CD4-positive, alpha-beta T cell treated with Interleukin-15 for 4 hours (primary cell): ENCODE results near the gene DNAI1.
"Not testable (repeated sequence)": the region's sequence is repeated elsewhere in the genome, so short reads cannot be mapped to it uniquely, and the experiment has no call there.

ENCODE experiments used
- DNase-seq: peaks from one replicate; pipeline ENCODE4 v3.0.0-alpha.2; 2020; ENCODE audit warnings: low spot score

DNAI1 gene

DNA sequence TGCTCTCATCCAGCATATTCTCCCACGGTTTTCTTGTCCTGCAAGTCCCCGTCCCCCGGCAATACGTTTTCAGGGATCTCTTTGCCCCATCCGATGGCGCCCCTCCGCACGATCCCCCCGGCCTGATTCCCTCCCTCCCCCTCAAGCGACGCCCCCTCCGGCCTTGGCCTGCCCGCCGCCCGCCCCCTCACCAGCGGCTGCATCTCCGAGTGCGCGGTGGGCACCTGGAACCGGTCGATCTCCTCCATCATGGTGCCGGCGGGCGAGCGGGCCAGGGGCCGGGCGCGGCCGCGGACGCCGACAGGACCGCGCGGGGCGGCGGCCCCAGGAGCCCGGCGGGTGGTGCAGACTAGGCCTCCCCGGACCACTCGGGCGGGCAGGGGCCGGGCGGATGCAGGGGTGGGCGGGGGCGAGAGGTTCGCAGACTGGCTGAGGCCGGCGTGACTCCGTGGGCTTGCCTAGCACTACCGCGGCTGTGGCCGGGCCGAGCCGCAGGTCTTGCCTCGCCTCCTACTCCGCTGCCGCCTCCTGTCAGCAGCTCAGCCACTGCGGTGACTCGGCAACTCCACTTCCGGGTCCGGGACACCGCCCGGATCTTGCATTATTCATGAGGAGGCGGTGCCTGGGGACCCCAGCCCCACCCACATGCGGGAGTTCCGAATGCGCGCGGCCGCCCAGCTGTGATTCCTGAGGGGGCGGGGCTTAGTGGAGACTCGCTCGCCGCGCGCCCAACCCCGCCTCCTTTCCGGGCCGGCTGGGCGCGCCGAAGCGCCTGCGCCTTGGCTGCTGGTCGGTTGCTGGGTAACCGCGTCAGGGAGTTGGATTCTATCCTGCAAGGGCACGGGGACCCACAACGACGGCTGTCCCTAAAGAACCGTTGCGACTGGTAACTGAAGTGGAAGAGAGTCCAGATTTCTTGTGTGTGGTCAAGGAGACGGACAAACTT is at the start of gene DNAI1, which contains the start of gene FAM219A:
Gene DNAI1, plus strand, starts transcription at position 793 of the 946 bp plus-strand sequence. CDS start 201 bp downstream, outside the sequence.
Gene FAM219A, minus strand, starts transcription at position 558 of the 946 bp plus-strand sequence. Its CDS starts 307 bp downstream, at position 251.
- peak; percentile 99 for DNase-seq

DNA sequence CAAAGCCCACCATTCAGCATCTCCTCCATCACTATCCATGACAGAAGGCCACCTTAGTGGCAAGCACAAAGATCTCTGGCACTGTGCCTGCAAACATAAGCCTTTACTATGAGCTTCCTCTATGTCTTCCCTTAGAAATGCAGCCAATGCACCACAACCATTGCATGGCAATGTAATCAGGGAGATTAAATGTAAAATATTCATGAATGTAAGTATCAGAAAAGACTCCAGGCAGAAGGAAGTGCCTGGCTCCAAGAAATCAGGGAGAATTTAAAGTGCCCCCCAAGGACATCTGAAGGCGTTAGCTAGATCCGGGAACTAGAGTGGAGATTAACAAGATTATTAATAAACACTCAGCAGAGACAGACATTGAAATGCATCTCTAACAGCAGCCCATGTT is 49.5 kb upstream of the DNAI1 start:
- DNase-seq = no peak

DNA sequence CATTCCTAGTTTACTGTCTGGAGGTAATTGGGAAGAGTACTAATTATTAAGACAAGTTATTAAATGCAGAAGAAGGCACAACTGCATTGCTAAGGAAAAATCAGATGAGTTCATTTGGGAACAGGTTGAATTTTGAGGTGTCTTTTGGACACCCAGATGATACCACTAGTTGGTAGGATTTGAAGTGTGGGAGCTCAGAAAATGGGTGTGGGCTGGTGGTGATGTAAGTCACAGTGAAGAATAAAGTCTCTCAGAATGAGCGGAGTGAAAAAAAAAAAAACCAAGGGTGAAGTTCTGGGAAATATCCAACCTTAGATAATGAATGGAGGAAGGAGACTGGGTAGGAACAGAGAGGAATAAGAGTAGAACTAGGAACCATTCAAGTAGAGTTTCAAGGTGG is 46.3 kb upstream of the DNAI1 start:
- no peak for DNase-seq

DNA sequence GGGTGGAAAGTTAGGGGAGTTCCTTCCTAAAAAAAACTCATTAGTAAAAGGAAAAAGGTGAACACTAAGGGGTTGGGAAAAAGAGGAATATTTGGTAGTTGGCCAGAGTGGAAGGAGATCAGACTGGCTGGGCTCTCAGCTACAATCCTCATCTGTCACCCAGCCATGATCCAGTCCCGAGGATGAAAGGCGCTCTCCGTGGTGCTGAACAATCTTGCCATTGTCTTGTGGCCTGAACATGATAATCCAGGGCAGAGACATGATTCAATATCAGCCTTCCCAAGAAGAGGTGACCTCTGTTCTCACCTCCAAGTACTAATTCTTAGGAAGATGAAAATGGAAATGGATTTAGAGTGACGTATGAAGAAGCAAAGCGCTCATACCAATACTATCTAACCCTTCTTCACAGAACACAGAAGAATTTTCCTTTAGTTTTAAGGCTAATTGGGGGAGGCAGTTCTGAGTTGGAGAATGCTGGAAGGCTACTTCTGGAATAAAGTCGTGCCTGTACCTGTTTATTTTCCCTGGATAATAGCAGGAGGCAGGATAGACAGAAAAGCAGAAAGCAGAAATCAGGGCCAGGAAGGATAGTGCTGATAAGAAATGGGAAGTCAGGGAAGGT is 45.3 kb upstream of the DNAI1 start:
- no peak for DNase-seq

DNA sequence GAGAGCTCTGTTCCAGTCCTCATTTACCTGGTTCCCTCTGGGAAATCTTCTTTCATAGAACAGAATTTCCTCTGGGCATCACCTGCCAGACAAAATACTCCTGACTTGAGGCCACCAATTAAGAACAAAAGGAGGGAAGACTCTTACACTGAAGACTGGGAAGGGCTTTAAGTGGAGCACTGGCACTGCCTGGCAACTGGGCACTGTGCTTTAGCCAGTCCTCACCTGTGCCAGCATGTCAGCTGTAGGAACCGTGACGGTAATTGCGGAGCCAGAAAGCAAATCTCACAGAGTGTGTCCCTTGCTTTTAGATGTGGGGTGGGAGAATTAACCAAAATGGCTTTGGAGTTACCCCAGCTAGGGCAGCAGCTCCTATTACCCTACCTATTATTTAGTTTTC is 40.9 kb upstream of the DNAI1 start:
- no peak for DNase-seq

DNA sequence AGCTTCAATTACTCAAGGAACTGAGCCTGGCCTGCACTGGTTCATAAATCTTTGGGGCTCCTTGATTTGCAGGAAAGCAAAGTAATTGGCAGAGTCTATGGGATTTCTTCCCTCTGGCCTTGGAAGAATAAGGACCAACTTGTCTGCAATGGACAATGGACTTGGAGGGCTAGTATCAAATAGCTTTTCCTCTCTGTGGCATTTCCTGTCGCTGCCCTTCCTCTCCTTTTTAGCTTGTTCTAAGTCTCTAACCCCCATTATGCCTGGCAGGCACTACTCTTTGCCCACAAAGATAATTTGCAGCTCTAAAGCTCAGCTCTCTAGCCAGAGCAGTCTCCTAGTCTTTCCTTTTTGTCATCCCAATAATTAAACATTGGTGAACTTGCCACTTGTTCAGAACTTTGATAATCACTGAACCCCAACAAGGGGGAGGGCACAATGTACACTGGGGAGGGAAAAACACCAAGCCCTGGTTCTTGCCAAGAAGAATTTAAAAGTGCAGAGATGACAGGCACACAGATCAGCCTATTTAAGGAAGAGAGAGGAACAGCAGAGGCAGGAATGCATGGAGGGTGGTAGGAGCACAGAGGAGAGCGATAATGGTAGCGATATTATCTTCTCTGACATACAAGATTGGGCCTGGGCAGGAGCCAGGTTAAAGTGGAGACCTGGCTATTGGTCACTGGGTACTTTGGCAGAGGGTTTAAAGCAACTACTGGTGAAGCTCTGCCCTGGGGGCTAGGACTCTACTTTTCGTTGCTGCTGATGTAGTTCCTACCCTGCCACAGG is 38.7 kb upstream of the DNAI1 start:
- no peak for DNase-seq

DNA sequence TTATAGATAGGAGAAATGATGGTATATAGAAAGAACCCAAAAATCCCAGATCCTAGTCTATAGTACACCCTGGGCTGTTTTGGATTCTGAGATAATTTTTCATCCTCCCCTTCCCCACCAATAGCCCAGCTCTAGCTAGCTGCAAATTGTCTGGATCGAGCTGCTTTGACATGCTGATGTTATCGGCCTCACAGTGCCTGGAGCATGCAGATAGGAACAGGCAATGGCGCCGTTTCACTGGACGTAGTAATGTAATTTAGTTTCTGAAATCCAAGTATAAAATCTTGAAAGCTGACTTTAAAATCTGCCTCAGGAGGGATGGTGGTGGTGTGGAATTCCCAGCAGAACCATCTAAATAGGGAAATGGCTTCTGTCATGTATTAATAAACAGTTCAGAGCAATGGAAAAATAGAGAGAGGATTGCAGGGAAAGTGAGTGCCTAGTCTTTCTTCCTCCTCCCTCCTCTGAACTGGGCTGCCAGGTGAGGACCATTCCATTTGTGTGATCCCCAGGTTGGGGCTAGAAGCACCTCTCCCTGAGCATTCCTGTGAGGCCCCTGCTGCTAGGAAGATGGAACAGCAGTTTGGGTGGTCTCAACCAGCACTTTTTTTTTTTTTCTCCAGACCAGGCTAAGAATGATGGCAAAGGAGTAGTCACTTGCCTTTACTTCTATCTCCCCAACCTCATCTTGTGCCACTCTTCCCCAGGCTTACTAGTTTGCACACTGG is 32.1 kb upstream of the DNAI1 start:
- no peak for DNase-seq

DNA sequence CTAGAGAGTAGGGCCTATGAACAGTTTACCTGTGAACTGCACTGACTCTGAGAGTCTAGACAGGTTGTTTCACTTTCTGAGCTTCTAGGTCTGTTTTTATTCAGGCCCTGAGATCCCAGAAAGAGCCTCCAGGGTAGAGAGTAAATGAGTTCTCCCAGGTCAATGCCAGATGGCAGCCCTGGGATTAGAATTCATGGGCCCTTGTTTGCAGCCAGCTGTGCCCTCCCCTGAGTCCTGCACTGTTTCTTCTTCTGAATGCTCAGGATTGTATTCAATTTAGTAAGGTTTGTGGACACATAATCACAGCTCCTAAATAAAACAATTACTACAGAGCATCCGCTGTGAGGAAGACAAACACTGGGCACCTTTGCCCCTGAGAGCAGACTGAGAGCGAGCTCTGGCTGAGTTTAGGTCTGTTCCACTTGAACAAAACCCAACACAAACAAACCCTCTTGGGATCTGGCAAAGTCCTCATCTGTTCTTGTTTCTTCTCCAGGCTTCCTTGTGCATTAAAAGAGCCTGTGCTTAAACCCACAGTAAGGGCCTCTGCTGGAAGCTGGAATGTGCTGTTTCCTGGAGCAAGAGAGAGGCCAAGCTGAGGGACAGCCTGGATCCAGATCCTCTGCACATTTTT is 30.2 kb upstream of the DNAI1 start:
- DNase-seq = no peak

DNA sequence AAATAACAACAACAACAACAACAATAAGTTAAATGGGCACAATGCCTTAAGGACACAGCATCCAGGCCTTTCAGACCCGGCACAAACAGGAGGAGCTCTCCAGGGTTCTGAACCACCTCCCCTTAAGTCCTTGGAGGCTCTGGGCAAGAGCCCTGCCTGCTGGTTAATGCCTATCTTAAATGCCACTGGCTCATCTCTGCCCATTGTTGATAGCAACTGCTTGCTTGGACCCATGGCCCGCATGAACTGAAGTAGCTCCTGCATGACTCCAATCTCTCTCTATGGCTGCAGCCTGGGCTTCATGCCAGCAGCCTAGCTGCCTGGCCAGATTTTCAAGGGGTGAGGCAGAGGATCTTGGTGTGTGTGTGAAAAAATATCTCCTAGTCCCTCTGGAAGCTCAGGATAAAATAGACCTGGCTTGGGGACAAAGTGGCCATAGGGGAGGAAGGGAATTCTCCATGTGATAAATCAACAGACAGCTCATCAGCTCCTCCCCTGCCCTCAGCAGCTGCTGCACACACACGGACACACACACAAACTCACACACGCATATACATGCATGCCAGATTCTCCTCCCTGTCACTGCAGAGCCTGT is 27.7 kb upstream of the DNAI1 start:
- no peak for DNase-seq

DNA sequence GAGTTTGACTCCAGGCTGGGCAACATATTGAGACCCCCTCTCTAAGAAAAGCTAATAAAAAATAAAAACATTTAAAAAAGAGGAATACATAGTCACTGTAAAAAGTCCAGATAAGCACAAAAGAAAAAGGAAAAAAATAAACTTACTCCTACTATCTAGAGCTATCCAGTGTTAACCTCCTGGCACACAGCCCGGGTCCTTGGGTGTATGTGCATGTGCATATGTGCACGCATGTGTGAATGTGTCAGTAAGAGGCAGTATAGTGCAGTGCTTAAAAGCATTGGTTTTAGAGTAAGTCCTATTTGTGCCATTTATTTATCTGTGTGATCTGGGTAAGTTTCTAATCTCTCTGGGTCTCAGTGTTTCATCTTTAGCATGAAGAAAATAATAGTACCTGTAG is 26.9 kb upstream of the DNAI1 start:
- no peak for DNase-seq

DNA sequence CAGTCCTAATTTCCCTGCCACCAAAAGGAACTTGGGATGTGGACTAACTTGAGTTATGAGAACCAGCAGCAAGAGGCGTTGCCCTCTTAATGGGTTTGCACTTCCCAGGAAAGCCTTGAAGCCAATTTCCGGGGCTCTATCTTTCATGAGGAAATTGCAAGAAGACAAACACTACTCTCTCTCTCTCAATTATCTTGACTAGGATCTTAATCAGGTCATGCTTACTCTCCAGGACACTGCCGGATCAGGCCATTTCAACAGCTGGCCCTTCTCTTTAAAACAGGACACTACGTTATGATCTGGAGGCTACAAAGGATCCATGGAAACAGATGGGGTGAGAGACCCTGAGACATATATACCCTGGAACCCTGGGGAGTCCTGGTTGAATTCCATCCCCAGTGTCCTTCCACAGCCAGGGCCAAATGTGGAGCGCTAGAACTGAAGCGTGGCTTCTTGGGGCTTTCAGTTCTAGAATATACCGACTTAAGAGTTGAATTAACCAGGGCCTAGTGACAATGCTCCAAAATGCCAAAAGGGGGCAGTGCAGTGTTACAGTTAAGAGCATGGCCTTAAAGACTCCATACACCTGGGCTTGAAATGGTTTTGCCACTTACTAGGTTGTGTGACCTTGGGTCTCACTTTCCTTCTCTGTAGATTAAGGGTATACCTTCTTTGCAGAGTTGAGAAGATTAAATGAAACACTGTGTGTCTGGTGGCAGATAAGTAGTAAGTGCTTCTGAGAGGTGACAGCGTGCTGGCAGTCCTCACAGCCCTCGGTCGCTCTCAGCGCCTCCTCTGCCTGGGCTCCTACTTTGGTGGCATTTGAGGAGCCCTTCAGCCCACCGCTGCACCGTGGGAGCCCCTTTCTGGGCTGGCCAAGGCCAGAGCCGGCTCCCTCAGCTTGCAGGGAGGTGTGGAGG is 21.3 kb upstream of the DNAI1 start:
- peak; percentile 72 for DNase-seq

DNA sequence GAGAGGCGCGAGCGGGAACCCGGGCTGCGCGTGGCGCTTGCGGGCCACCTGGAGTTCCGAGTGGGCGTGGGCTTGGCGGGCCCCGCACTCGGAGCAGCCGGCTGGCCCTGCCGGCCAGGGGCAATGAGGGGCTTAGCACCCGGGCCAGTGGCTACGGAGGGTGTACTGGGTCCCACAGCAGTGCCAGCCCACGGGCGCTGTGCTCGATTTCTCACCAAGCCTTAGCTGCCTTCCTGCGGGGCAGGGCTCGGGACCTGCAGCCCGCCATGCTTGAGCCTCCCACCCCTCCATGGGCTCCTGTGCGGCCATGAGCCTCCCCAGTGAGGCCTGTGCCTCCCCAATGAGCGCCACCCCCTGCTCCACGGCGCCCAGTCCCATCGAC is 20.7 kb upstream of the DNAI1 start:
- DNase-seq = not testable (repeated sequence)

DNA sequence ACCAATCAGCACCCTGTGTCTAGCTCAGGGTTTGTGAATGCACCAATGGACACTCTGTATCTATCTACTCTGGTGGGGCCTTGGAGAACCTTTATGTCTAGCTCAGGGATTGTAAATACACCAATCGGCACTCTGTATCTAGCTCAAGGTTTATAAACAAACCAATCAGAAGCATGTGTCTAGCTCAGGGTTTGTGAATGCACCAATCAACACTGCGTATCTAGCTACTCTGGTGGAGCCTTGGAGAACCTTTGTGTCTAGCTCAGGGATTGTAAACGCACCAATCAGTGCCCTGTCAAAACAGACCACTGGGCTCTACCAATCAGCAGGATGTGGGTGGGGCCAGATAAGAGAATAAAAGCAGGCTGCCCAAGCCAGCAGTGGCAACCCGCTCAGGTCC is 20.1 kb upstream of the DNAI1 start:
- not testable (repeated sequence) for DNase-seq

DNA sequence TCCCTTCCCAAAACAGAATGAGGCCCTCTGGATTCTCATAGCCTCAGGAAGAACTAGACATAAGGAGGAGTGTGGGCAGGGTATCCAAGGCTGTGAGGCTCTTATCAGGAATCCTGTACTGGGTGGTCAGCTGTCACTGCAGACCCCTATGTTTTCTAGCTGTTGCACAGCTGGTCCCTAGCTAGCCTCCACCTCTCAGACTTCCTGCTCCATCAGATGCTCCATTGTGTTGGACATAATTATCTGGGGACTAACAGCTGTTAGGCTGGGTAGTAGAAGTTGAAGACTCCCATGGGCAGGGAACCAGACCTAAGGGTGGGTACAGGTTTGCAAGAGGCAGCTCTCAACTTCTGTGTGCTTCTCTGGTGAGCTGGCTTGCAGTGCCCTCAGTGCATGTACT is 18.6 kb upstream of the DNAI1 start:
- DNase-seq = no peak

DNA sequence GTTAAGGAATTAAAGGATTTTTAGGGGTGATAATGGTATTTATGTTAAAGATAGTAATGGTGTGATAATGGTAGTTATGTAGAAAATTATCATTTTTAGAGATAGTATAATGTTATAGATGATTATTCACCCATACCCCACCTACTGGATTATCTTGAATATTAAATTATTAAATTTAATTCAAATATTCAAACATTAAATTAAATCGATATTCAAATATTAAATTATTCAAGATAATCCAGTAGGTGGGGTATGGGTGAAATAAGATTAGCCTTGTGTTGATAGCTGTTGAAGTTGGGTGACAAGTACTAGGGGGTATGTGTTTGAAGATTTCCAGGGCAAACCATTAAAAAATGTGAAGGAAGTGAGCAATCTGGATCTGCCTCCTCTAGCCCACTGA is 15.8 kb upstream of the DNAI1 start:
- no peak for DNase-seq

DNA sequence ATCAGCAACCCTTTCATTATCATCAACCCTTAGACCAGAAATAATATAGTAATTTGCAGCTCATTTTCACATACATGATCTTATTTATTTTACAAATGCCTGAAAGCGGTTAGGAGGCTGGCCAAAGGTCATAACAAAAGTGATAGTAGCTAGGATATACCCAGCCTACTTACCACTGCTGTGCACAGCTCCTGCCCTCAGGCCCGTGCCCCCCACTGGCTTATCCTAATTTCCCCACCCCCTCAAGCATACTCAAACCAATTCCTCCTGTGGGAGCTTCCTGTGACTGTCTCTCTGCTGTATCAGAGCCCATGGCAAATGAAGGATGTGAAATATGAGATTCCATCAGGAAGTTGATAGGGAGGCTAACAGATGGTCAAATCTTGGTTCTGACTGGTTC is 15.1 kb upstream of the DNAI1 start:
- no peak for DNase-seq

DNA sequence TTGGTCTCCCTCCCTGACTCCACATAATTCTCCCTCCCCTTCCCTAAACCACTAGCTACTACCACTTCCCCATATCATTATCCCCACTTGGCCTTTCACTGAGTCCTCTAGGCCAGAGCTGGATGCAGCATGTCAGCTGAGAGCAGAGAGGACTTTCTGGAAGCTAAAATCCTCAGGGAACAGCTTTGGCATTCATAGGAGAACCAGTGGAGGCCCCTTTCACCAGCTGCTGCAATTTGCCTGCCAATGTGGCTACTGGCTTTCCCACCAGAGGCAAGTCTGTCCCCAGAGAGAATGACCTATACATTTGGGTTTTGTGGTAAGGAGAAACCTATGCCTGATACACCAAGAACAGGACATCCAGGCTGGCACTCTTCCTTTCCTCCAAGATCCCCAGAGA is 14.6 kb upstream of the DNAI1 start:
- no peak for DNase-seq

DNA sequence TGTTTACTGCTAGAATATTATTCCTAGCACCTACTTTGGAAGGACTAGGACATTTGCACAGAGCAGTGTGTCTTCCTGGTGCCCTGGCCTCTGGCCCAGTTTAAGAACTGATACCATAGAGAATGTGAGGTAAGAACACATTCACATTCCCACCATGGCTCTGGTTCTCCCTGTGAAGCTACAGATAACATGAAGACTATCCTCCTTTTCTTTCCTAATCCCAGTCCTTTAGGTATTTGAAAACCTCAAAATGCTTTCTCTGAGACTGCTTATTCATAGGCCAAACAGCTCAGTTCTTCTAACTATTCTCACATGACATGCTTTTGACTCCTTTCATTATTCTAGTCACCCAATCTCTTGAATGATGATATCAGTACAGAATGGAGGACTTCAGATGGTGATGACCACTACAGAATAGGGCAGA is 12.1 kb upstream of the DNAI1 start:
- no peak for DNase-seq

DNA sequence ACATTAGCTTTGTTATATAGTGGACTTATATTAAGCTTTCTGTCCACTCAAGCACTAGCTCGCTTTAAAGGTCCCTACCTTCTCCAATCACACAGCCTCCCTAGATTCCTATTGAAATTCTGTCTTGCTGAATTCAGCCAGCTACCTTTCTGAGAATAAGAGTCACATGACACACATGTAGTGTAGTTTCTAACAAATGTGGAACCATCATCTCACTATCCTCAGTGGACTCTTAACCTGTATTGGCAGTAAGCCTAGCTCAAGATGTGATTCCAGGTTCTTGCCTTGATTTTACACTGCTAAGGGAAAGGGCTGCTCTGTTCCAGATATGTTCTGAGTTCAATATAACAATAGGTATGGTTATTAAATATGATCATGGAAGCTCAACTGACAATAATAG is 11.7 kb upstream of the DNAI1 start:
- DNase-seq = no peak

DNA sequence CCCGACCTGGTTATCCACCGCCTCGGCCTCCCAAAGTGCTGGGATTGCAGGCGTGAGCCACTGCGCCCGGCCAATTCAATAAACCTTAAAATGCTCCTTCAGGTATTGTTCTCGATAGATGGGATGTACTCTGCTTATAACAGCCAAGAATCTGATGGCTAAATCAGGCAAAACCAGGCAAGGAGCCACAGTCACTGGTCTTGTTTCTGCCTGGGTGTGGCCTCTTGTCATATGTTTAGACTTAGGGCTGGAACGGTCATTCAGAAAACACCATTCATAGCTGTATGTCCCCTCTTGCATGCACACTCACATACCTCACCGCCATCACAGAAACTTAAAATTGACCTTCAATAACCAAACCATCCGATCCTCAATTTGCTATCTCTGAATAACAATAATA is 8.0 kb upstream of the DNAI1 start:
- no peak for DNase-seq
